GM18505 (cell line): ENCODE data around the gene NFATC4.
A peak's percentile ranks its signal among the peaks of the same experiment; 100 is the strongest.
"Not testable (repeated sequence)": the region's sequence is repeated elsewhere in the genome, so short reads cannot be mapped to it uniquely, and the experiment has no call there.

Experiments used
- ATAC-seq: cut with Tn5 transposase; IDR thresholded peaks from one replicate; pipeline ENCODE4 v1.9.1; 2021; ENCODE audit not compliant: unreplicated experiment
- POLR2A ChIP-seq: IDR thresholded peaks from 4 replicates; pipeline ENCODE4 v1.6.1; 2011; ENCODE audit warnings: borderline replicate concordance; ENCODE audit not compliant: insufficient read depth, insufficient read length; ENCODE audit errors: extremely low read depth

NFATC4 gene

DNA sequence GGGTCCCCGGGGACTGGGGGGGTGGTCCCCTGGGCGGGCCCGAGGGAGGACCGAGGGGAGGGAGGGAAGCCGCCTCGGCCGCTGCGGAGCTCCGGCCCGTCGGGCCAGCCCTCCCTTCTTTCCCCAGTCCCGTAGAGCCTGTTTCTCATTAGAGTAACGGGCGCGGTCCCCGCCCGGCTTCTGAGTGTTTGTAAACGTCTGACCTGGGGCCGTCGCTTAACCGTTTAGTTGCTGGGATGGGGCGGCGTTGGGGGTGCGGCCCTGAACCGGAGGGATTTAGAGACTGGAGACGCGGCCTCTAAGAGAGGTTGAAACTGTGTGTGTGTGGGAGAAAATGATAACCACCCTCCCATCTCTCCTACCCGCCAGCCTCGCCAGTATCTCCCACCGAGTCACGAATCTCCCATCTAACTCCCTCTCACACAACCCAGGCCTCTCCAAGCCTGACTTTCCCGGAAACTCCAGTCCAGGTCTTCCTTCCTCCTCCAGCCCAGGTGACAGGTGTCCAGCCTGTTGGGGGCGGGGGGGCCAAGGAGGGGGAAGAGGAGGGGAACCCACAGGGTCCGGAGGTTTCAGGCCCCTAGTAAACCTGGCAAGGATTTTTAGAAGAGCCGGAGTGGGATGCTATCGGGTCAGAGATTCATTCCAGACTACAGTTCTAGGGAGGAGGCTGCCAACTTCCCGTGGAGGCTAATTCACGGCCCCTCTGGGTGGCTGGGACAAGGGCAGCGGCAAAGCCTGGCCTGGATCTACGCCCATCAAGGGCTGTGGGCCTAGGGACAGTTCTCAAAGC, 1.1 kb upstream of the NFATC4 start:
- no peak for TF ChIP-seq POLR2A
- ATAC-seq = peak; percentile 46

DNA sequence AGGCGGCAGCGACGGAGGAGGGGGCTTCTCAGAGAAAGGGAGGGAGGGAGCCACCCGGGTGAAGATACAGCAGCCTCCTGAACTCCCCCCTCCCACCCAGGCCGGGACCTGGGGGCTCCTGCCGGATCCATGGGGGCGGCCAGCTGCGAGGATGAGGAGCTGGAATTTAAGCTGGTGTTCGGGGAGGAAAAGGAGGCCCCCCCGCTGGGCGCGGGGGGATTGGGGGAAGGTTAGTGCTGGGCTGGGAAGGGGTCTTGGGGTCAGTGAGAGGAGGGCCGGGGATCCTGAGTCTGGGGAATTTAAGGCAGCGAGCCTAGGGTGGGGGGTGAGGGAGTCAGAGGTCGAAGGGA, 203 bp downstream of the NFATC4 start:
- ATAC-seq = no peak
- TF ChIP-seq POLR2A = no peak

DNA sequence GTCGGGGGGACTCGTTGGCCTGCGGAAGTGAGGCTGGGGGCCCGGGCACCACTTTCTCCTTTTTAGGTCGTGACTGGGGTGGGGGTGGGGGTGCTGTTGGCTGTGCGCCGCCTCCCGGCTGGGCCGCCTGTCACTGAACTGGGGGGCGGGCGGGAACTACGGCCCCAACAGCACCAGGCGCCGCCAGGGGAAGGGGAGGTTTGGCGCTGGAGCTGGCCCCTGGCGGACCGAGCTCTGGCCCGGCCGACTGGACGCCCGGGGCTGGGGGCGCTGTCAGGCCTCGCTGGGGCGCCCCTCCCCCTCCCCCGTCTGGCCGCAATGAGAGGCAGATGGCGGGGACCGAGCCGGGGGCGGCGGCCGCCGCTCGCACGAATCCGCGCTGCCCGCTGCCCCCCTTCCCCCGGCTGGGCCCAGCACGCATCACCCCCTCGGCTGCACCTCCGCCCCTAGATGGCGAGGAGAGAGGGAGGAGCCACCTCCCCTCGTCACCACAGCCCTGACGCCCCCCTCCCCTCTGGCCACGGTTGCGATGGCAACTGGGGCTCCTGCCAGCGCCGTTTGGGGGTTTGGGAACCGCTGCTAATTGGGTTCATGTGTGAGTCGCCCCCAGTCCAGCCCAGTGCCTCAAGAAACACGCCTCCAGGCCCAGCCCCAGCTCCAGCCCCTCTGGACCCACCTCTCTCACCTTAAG, 723 bp downstream of the NFATC4 start:
- no peak for TF ChIP-seq POLR2A
- ATAC-seq = no peak

DNA sequence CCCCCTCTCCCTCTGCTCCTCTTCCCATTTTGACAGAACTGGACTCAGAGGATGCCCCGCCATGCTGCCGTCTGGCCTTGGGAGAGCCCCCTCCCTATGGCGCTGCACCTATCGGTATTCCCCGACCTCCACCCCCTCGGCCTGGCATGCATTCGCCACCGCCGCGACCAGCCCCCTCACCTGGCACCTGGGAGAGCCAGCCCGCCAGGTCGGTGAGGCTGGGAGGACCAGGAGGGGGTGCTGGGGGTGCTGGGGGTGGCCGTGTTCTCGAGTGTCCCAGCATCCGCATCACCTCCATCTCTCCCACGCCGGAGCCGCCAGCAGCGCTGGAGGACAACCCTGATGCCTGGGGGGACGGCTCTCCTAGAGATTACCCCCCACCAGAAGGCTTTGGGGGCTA, 1.5 kb downstream of the NFATC4 start:
- no peak for ATAC-seq
- no peak for TF ChIP-seq POLR2A

DNA sequence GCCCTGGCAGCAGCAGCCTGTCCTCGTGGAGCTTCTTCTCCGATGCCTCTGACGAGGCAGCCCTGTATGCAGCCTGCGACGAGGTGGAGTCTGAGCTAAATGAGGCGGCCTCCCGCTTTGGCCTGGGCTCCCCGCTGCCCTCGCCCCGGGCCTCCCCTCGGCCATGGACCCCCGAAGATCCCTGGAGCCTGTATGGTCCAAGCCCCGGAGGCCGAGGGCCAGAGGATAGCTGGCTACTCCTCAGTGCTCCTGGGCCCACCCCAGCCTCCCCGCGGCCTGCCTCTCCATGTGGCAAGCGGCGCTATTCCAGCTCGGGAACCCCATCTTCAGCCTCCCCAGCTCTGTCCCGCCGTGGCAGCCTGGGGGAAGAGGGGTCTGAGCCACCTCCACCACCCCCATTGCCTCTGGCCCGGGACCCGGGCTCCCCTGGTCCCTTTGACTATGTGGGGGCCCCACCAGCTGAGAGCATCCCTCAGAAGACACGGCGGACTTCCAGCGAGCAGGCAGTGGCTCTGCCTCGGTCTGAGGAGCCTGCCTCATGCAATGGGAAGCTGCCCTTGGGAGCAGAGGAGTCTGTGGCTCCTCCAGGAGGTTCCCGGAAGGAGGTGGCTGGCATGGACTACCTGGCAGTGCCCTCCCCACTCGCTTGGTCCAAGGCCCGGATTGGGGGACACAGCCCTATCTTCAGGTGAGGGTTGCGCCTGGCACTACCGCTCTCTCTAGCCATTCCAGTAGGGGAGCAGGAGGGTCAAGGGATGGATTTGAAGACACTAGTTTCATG, 2.1 kb downstream of the NFATC4 start:
- ATAC-seq = no peak
- no peak for TF ChIP-seq POLR2A

DNA sequence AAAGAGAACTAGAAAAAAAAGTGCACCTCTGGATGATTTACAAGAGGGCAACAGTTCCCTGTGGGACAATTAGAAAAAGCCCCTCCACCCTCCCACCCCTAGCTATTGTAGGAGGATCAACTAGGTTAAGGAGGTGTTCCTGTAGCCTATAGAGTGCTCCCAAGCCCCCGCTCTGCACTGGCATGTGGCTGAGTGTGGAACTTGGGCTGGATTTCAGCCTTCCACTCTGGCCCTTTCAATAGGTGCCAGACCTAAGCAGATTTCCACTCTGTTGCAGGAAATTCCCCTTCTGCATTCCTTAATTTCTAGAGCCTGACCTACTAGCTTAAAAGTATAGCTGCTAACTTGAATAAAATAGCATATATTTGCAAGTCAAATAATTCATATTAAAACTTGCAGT, 2.8 kb downstream of the NFATC4 start:
- no peak for TF ChIP-seq POLR2A
- no peak for ATAC-seq

DNA sequence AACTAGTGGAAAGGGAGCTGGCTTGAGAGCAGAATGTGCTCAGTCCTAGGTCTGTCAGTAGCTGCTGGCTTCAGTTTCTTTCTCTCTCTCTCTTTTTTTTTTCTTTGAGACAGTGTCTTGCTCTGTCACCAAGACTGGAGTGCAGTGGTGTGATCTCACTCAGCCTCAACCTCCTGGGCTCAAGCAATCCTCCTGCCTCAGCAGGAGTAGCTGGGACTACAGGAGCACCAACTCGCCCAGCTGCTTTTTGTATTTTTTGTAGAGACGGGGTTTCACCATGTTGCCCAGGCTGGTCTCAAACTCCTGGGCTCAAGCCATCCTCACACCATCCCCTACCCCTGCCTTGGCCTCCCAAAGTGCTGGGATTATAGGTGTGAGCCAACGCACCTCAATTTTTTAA, 3.6 kb downstream of the NFATC4 start:
- not testable (repeated sequence) for ATAC-seq

DNA sequence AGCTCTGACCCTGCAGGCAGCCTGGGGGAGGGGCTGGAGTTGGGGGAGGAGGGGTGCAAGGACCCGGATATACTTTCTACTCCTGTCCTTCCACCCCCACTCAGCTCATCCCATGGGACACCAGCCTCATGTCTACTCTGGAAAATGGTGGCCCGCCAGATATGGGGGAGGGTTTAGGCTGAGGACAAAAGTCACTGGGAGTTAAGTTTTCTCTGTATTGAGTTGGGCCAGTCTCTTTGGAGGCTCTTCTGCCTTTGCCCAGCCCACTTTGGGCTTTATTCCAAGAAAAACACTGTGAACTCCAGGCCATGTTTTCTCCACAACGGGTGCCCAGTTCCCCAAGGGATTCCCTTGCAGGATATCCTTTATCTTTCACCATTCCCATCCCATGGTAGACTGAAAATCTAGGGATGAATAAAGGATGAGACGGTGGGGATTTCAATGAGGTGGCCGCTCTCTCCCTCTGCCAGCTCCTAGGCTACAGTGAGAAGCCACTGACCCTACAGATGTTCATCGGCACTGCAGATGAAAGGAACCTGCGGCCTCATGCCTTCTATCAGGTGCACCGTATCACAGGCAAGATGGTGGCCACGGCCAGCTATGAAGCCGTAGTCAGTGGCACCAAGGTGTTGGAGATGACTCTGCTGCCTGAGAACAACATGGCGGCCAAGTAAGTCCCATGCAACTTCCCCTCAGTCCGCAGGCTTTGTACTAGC, 4.9 kb downstream of the NFATC4 start:
- TF ChIP-seq POLR2A = no peak
- ATAC-seq = no peak

DNA sequence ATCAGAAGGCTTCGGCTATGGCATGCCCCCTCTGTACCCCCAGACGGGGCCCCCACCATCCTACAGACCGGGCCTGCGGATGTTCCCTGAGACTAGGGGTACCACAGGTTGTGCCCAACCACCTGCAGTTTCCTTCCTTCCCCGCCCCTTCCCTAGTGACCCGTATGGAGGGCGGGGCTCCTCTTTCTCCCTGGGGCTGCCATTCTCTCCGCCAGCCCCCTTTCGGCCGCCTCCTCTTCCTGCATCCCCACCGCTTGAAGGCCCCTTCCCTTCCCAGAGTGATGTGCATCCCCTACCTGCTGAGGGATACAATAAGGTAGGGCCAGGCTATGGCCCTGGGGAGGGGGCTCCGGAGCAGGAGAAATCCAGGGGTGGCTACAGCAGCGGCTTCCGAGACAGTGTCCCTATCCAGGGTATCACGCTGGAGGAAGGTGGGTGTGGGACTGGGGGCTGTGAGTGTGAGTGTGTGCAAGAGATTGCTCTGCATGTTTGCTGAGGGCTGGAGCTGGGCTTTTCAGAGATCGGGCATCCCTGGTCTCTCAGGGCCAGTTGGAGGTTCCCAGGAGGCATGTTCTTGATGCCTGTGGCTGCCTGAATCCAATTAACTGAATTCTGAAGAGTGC, 8.6 kb downstream of the NFATC4 start:
- no peak for TF ChIP-seq POLR2A
- no peak for ATAC-seq

DNA sequence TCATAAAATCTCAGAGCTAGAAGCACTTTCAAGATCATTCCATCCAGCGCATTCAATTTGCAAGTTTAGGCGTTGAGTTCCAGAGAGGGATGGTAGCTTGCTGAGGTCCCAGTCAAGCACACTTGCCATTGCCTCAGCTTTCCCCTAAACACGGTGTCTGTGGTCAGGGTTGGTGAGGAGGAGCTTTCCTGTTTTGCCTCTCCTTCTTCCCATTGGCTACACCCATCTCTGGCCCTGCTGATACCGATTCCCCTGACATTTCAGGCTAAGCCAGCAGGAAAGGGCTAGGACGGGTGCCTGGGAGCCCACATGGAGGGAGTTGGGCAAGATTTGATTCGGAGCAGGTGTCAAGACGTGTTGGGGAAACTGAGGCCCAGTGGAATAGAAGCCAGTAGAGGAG, 9.1 kb downstream of the NFATC4 start:
- no peak for ATAC-seq
- no peak for TF ChIP-seq POLR2A

DNA sequence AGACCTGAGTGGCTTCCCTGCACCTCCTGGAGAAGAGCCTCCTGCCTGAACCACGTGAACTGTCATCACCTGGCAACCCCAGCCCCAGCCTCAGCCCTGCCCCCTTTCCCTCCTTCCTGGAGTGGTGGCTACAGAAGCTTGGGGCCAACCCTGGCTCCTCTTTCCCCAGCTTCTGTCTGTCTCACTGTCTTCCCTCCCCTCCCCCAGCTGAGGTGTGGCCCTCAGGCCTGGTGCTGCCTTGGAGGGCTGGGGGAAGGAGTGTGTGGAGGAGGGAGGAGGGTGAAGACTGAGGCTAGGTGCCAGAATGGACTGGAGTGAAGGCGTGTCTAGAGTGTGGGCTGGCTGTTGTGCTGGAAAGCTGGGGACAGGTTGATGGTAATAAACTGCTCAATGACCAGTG, 9.7 kb downstream of the NFATC4 start:
- no peak for TF ChIP-seq POLR2A
- no peak for ATAC-seq

DNA sequence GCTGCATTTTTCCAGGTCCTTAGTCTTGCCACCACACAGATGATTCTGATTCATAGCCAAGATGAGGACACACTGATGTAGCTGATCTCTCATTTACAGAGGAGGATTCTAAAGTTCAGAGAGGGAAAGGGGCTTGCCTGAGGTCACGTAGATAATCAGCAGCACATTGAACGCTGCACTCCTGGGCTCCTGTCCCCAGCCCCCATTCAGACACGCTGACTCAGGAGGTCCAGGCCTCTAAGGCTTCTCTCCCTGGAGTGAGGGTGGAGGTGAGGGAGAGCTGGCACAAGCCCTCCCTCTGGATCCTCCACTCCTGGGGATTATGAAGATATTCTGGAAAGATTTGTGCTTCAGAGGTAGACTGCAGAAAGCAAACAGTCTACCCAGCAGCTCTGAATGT, 10.3 kb downstream of the NFATC4 start:
- no peak for ATAC-seq
- no peak for TF ChIP-seq POLR2A
